HG02763 (cell line): ENCODE data around the gene AGBL4.

ENCODE experiments used
- ATAC-seq: cut with Tn5 transposase; IDR thresholded peaks from one replicate; pipeline ENCODE4 v1.9.1; 2021; ENCODE audit warnings: mild to moderate bottlenecking, moderate library complexity; ENCODE audit not compliant: unreplicated experiment

Gene AGBL4

GRCh38 chr1:48741380-48741779 lies 1282.4 kb downstream of the AGBL4 start:
- no peak for ATAC-seq

DNA sequence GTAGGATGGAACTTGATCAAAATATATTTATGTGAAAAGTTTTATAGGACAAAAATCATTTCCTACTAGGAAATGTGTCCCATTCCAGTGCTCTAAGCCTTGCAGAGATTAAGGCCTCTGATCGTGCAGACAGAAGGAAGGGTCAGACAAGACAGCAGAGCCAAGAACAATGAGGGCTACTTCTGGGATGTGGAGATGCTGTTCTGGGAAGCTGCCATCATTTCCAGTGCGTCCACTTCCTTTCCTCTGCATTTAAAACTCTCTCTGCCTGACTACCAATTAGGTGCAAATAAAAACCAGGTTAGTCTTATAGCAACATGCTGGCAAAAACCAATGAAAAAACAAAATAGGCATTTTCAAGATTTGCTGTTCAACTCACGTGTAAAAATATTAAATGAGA lies 1283.1 kb downstream of the AGBL4 start:
- no peak for ATAC-seq

DNA sequence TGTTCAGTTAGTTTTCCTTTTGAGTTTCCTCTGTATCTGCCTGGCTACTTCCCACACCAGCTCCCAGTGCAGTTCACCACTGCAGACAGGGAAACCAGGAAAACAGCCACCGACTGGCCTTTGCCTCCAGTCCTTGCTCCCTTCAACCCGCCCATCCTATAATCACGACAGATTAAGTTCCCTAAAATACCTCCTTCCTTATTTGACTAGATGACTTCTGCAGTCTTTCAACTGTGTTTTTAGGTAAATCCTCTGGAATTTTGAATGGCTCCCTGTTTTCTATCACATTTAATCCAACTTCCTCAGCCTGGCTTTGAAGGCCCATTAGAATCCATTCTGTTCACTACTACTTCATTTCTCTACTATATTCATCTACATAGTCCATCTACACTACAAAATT lies 1284.7 kb downstream of the AGBL4 start:
- ATAC-seq: no peak

DNA sequence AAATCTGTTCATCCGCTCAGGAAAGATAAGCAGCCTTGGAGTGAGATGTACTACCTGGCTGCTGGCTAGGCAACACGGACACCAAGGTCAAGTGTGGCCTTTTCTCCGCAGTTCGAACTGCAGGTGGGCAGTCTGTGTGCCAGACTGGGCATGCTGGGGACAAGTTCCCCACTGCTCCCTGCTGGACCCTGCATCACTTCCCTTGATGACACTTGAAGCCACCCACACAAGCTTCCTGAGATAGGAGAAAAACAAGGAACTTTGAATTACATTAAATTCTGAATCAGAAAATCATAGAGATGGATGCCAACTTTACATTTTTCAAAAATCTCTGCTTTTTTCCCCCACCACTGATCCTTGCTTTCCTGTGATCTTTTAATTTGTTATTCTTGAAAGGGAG lies 1285.4 kb downstream of the AGBL4 start:
- ATAC-seq: no peak

- ATAC-seq: no peak
Observed at GRCh38 chr1:48735796-48736195, 1288.0 kb downstream of the AGBL4 start.

DNA sequence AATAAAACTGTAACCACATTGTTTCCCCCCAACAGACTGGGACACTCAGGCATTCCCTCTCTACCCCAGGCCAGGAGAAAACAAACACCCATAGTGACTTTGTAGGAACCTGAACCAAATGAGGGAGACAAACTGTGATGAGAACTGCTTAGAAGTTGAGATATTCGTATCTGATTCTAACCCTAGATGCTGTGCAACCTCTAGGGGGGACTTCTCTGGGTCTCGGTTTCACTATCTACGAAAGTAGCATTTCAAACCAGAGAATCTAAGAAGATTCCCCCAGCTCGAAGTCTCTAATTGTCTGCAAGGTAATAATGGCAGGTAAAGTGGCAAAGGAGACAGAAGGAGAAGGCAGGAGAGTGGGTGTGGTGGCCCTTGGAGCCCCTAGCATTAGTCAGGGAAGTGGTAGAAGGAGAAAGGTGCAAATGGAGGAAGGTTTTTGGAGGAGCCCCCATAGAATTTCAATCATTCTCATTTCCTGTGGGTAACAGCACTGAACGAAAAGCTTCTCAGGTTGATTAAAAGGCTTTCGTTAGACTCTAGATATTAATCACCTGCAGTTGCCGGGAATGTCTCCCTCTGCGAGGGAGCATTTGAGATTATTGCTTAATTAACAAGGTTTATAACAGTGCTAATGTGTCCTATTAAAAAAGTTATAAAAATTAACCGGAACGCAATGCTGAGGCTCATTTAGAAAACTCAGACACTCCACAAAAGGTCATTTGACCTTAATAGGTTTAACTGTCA lies 1293.4 kb downstream of the AGBL4 start:
- ATAC-seq: peak; percentile 40

- no peak for ATAC-seq
Observed at GRCh38 chr1:48728584-48728983, 1295.2 kb downstream of the AGBL4 start.

DNA sequence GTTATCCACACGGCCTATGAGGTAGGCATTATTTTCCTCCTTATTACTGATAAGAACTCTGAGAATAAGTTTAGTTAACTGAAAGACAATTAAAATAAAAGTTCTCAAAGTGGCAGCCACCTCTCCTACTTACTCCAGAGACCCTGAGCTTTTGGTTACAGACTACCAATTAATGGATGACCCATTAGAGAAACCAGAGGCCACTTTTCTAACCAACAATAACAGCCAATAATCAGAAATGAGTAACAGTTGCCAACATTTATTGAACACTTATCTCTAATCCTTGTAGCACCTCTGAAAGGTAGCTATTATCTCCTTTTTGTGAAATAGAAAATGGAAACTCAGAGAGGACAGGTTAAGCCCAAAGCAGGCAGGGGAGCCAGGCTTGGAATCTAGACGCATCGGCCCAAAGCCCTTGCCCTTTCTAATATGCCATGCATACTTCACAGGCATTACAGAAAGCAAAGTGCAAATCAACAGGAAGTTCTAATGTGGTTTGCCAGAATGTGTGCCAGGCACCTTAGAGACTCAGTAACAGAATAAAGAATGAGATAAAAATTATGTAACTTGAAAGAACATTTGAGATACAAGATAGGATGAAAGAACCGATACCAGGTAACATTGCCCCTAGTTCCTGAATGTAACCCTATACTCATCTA lies 1297.1 kb downstream of the AGBL4 start:
- ATAC-seq: no peak

- no peak for ATAC-seq
Observed at GRCh38 chr1:48726139-48726538, 1297.6 kb downstream of the AGBL4 start.

GRCh38 chr1:48725341-48726046 lies 1298.3 kb downstream of the AGBL4 start:
- ATAC-seq: no peak

DNA sequence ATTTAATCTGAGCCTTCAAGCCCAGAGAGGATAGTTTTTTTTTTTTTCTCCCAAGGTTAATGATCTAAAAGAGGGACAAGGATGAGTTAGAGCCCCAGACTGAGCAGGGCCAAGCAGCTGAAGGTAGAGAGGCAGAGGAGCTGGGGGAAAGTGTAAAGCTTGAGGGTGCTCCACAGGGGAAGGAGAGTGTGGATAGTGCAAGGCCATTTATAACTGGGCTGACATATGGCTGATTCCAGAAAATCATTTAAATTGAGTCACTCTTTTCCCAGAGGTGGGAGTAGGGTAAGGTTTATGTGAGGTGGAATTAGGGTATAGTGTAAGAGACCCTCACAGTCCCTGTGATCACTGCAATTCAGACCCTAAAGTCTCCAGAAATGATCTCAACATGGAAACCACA lies 1302.8 kb downstream of the AGBL4 start:
- ATAC-seq: no peak

DNA sequence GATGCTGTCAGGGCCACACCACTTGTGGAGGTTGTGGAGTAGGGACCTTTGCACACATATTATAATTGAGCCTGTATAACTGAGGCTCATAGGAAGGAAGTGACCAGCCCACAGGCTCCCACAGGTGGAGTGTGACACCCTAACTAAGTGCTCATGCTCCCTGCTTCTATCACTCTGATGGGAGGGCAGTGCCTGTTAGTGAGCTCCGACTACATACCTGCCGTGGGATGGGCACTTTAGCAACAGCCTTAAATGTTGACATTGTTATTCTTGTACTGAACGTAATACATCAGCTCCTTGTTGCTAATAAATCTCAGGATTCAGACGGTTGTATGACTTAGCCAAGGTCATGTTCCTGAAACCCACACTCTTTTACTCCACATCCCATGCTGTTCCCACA lies 1305.0 kb downstream of the AGBL4 start:
- no peak for ATAC-seq

GRCh38 chr1:48718116-48718630 lies 1305.6 kb downstream of the AGBL4 start:
- ATAC-seq: no peak

- ATAC-seq: no peak
Observed at GRCh38 chr1:48717082-48717481, 1306.7 kb downstream of the AGBL4 start.

DNA sequence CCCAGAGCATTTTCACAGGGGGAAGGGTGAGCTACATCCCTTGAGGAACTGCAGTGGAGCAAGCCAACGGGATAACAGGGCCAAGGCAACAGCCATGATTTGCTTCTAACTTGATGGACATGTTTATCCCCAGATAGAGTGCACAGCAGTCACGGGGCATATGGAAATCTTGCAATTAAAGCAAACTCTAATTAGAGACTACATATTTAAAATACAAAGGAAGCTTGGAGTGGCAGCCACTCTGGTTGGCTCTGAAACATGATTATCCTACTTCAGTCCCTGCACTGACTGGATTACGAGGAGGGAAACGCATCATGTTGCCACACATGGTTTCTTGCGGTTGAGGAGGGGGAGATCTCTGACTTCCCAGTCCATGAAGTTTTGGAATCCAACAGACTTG lies 1307.8 kb downstream of the AGBL4 start:
- no peak for ATAC-seq

DNA sequence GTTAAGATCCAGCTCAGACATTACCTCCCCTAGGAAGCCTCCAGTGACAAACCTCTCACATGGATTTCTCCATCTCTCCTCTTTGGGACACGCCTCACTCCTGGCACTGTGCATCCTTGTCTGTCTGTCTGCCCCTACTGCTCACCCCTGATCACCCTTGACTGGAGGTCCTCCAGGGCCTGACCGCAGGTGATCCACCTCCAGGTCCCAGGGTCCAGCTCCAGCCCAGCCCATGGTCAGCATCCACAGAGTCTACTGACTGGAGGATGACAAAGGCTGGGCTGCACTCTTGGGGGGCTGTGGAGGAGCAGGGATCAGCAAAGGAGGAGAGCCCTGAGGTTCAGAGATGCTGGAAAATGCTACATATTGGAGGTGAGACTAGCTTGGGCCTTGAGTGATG lies 1312.8 kb downstream of the AGBL4 start:
- no peak for ATAC-seq

- no peak for ATAC-seq
Observed at GRCh38 chr1:48710318-48710717, 1313.4 kb downstream of the AGBL4 start.

DNA sequence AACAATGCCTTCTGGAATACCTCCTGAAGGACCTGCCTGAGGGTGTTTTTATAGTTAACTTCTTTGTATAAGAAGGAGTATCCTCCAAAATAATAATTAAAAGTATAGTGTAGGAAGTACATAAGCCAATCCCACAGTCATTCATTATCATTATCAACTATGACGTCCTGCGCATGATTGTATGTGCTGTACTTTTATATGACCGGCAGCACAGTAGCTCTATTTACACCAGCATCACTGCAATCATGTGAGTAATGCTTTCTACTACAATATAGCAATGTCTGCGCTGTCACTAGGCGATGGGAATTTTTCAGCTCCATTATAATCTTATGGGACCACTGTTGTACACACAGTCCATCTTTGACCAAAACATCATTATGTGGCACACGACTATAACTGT lies 1319.0 kb downstream of the AGBL4 start:
- no peak for ATAC-seq

DNA sequence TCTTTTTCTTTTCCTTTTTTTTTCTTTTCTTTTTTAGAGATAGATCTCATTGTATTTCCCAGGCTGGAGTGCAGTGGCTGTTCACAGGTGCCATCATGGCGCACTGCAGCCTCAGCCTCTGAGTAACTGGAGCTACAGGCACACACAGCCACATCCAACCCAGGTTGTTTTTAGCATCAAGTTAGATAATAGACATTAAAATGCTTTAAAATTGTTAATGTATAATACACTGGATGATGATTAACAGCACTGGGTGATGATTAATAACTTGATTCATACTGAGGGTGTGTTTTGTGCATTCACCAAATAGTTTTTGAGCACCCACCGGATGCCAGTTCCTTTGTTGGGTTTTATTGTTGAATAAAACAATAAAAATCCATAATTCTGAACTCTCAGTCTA lies 1322.3 kb downstream of the AGBL4 start:
- no peak for ATAC-seq

GRCh38 chr1:48697066-48697707 lies 1326.6 kb downstream of the AGBL4 start:
- no peak for ATAC-seq

DNA sequence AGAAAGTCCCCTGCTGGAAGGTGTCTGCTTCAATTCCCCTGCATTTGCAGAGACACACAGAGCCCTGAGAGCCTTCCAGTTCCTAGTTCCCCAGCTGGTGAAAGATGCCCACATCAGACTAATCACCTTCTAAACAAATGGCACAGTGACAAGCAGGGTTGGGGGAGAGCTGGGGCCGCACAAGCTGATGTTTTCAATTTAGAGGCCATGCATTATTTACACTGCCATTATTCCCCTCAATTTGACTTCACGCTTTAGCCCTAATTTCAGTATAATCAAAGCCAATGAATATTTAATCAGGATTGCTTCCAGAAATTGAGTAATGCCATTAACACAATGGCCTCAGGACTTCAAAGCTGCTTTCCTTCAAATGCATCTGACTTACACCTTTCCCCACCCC lies 1328.6 kb downstream of the AGBL4 start:
- no peak for ATAC-seq
